ENCODE measurements around the gene FNDC3B.

DNA sequence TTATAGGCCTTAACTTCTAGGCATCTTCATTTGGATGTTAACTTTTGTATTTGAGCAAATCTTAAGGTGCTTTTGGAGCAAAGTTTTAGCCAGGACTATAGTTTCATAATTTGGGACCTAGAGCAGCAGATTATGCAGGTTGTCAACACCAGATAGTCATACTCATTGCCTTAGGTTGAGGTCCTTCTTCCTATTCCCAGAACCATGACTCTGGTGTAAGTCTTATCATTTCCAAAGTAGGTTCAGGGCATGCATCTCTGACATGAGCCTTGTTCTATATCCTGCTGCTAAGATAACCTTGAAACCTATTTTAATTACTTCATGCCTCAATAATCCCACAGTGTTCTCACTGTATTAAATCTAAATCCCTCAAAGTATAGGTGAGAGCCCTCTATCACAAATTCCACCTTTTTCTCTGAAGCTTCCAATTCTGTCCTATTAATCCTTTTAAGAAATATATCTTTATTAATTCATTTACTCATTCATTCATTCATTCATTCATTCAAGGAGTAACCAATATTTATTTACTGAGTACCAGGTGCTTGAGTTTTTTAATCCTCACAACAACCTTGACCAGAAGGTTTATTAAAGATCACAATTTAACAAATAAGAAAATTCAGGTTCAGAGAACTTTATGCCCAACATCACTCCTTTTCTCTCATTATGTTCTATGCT lies 2.7 kb upstream of the FNDC3B start:
- TF ChIP-seq CREB1 (IDR thresholded peaks at IDR 0.05; ENCODE audit: low read depth) (no peak), EP300 (IDR thresholded peaks at IDR 0.05; ENCODE audit: borderline replicate concordance) (no peak), CEBPB (IDR thresholded peaks at IDR 0.05) (no peak), NFIC (IDR thresholded peaks at IDR 0.05) (no peak), FOXM1 (IDR thresholded peaks at IDR 0.05; ENCODE audit: borderline replicate concordance, low read depth) (no peak), TCF12 (IDR thresholded peaks at IDR 0.05; ENCODE audit: low read depth) (no peak), RAD21 (IDR thresholded peaks at IDR 0.05; ENCODE audit: low read depth) (no peak), TAF1 (IDR thresholded peaks at IDR 0.05; ENCODE audit: low read depth) (no peak), YY1 (IDR thresholded peaks at IDR 0.05; ENCODE audit: low read depth) (no peak), REST (IDR thresholded peaks at IDR 0.05; ENCODE audit: low read depth) (no peak), USF1 (IDR thresholded peaks at IDR 0.05) (no peak)

Data from Ishikawa (cell line).